GM12892 (cell line): ENCODE data around the gene EPOP.

Source experiments
- POLR2A ChIP-seq: IDR thresholded peaks from 2 replicates; pipeline ENCODE4 v1.6.1; 2011; ENCODE audit warnings: low read depth, low read length, control low read depth
- POLR2AphosphoS5 ChIP-seq: IDR thresholded peaks from 2 replicates; pipeline ENCODE4 v1.6.1; 2011; ENCODE audit warnings: low read depth, low read length, control low read depth
- TAF1 ChIP-seq: IDR thresholded peaks from 2 replicates; pipeline ENCODE4 v1.6.1; 2011; ENCODE audit warnings: low read depth, mild to moderate bottlenecking, control low read depth, low read length, borderline replicate concordance

GRCh38 chr17:38691154-38691553 lies 16.4 kb upstream of the EPOP start:
- TF ChIP-seq TAF1 (no peak), POLR2A (no peak), POLR2AphosphoS5 (no peak)
